ENCODE data around the gene LRRC1. TPM values are rescaled to one million over a fixed set of nuclear protein-coding genes. Genes with fewer than 3 reads are reported as not detected.

The LRRC1 gene
- total and polyA plus RNA-seq, 9 donors = 4.3 to 20.6 (median 8.9) TPM

DNA sequence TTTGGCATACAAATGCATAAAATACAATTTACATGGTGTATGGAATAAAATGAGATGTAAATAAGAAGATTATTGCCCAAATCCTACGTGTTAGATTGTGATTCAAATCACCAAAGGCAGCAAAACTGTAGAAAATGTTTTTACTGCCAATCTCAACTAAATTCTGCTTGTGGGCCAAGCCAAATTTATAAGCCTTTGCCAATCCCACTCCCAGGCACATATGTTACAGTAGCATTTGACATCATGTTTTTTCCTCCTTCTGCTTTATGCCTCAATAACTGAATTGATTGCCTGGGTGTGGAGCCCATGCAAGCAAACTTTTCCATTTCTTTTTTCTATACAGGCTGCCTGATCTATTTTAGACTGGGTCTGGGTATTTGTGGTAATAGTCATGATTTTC, 36.3 kb upstream of the LRRC1 start:
- DNase-seq = no peak
- Histone ChIP-seq H3K4me1 (ENCODE audit: insufficient read depth) (no peaks in the 10 kb centered on the region), H3K27me3 (no peaks in the 10 kb centered on the region), H3K27ac (no peak overlapping the region), H3K36me3 (no peaks in the 10 kb centered on the region), H3K4me3 (no peak overlapping the region), H3K9me3 (no peaks in the 10 kb centered on the region)
- WGBS, 3 donors = 44 to 63% (median 59%) methylated on average over 1 of the region's 1 CpG
- TF ChIP-seq POLR2A (IDR thresholded peaks at IDR 0.05) = no peak
- TF ChIP-seq EP300 (IDR thresholded peaks at IDR 0.05) = no peak
- TF ChIP-seq, protein P1, sequence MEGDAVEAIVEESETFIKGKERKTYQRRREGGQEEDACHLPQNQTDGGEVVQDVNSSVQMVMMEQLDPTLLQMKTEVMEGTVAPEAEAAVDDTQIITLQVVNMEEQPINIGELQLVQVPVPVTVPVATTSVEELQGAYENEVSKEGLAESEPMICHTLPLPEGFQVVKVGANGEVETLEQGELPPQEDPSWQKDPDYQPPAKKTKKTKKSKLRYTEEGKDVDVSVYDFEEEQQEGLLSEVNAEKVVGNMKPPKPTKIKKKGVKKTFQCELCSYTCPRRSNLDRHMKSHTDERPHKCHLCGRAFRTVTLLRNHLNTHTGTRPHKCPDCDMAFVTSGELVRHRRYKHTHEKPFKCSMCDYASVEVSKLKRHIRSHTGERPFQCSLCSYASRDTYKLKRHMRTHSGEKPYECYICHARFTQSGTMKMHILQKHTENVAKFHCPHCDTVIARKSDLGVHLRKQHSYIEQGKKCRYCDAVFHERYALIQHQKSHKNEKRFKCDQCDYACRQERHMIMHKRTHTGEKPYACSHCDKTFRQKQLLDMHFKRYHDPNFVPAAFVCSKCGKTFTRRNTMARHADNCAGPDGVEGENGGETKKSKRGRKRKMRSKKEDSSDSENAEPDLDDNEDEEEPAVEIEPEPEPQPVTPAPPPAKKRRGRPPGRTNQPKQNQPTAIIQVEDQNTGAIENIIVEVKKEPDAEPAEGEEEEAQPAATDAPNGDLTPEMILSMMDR (IDR thresholded peaks at IDR 0.05) = no peak
- intact Hi-C loops (cut with DNase I) = no loop called here

DNA sequence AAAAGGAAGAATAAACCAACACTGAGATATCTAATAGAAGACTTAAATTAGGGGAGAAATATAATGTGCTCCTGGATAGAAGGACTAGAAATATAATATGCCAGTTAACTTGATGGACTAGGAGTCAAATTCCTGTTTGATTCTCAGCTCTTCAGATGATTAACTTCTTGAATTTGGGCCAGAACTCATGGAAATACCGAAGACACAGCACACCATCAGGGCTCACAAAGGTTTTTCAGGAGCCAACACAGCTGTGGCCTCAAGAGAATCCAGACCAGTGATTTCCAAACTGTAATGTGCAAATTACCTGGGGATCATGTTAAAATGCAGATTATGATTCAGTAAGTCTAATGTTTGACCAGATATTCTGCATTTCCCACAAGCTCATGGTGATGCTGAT, 33.8 kb upstream of the LRRC1 start:
- TF ChIP-seq POLR2A (IDR thresholded peaks at IDR 0.05) (no peak), EP300 (IDR thresholded peaks at IDR 0.05) (no peak)
- TF ChIP-seq, protein P1 (IDR thresholded peaks at IDR 0.05) = no peak
- Histone ChIP-seq H3K27ac (no peak overlapping the region), H3K9me3 (no peaks in the 10 kb centered on the region), H3K4me1 (ENCODE audit: insufficient read depth) (no peaks in the 10 kb centered on the region), H3K4me3 (no peak overlapping the region), H3K36me3 (no peaks in the 10 kb centered on the region), H3K27me3 (no peaks in the 10 kb centered on the region)
- no peak for DNase-seq
- intact Hi-C loops (cut with DNase I) = no loop called here
- 42 to 62% (median 51%) methylated on average over 1 of the region's 1 CpG for WGBS, 3 donors

DNA sequence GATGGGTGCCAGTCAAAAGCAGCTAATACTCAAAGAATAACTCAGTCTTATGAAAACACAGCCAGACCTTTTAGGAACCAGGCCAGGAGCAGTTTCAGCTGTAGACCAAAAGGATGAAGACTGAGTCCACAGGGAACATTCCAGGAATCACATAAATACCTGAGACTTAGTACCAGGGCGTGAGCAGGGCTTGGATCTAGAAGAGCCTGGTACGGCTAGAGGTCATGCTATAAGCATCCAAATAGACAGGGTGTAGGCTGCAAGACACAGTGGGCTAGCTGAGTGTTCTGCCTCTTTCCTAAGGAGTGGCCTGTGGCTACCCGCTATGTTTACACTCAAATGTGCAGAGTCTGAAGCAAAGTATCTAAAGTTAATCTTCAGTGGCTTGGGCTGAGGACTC, 29.5 kb upstream of the LRRC1 start:
- Histone ChIP-seq H3K9me3 (no peaks in the 10 kb centered on the region), H3K4me3 (no peak overlapping the region), H3K27ac (no peak overlapping the region), H3K4me1 (ENCODE audit: insufficient read depth) (no peaks in the 10 kb centered on the region), H3K27me3 (no peaks in the 10 kb centered on the region), H3K36me3 (no peaks in the 10 kb centered on the region)
- WGBS, 3 donors = 89 to 95% (median 92%) methylated on average over 3 of the region's 3 CpGs
- intact Hi-C loops (cut with DNase I) = no loop called here
- no peak for DNase-seq
- TF ChIP-seq, protein P1 (IDR thresholded peaks at IDR 0.05) = no peak
- TF ChIP-seq EP300 (IDR thresholded peaks at IDR 0.05) (no peak), POLR2A (IDR thresholded peaks at IDR 0.05) (no peak)

- Histone ChIP-seq H3K9me3 (no peaks in the 10 kb centered on the region), H3K27ac (no peak overlapping the region), H3K4me3 (no peak overlapping the region), H3K4me1 (ENCODE audit: insufficient read depth) (no peaks in the 10 kb centered on the region), H3K27me3 (no peaks in the 10 kb centered on the region), H3K36me3 (no peaks in the 10 kb centered on the region)
- TF ChIP-seq, protein P1 (IDR thresholded peaks at IDR 0.05) = no peak
- TF ChIP-seq POLR2A (IDR thresholded peaks at IDR 0.05) = no peak
- no peak for TF ChIP-seq EP300 (IDR thresholded peaks at IDR 0.05)
- intact Hi-C loops (cut with DNase I) = no loop called here
- no peak for DNase-seq
Observed at GRCh38 chr6:53766930-53767329, 27.9 kb upstream of the LRRC1 start.

DNA sequence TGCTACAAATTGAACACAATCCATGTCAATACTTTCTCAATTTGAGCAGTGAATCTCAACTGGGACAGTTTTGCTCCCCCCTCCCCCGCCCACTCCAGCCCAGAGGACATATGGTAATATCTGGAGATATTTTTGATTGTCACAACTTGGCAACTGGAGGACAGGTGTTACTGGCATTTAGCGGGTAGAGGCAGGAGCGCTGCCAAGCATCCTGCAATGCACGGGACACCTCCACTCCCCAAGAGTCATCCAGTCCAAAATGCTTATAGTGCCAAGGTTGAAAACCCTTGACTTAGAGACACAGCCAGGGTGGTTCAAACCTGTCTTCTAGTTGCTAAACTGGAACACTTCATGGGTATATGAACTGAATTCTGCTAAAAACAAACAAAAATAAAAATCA, 26.9 kb upstream of the LRRC1 start:
- Histone ChIP-seq H3K9me3 (no peaks in the 10 kb centered on the region), H3K4me1 (ENCODE audit: insufficient read depth) (no peaks in the 10 kb centered on the region), H3K4me3 (no peak overlapping the region), H3K27me3 (no peaks in the 10 kb centered on the region), H3K36me3 (no peaks in the 10 kb centered on the region), H3K27ac (no peak overlapping the region)
- intact Hi-C loops (cut with DNase I) = loop anchor here in 1 of 4 donors (2.0 kb wide), 1 partner anchor 37 kb away; no protein-coding TSS in a partner anchor
- no peak for DNase-seq
- WGBS, 3 donors = 70 to 85% (median 72%) methylated on average over 4 of the region's 4 CpGs
- TF ChIP-seq POLR2A (IDR thresholded peaks at IDR 0.05) (no peak), EP300 (IDR thresholded peaks at IDR 0.05) (no peak)
- TF ChIP-seq, protein P1 (IDR thresholded peaks at IDR 0.05) = no peak
